ENCODE data around the gene PLCB4.

Gene PLCB4

GRCh38 chr20:9507544-9508239 lies 438.8 kb downstream of the PLCB4 start:
- no peak for DNase-seq

- no peak for DNase-seq
These were observed 439.4 kb downstream of the PLCB4 start for GRCh38 chr20:9508240-9508661.

- DNase-seq: no peak
These were observed 439.9 kb downstream of the PLCB4 start for GRCh38 chr20:9508696-9509178.

- DNase-seq: no peak
These were observed 440.4 kb downstream of the PLCB4 start for GRCh38 chr20:9509246-9509645.

- no peak for DNase-seq
These were observed 442.0 kb downstream of the PLCB4 start for GRCh38 chr20:9510911-9511310.

- DNase-seq: no peak
These were observed 445.2 kb downstream of the PLCB4 start for GRCh38 chr20:9514072-9514460.

- no peak for DNase-seq
These were observed 445.8 kb downstream of the PLCB4 start, which contains the start of gene LAMP5 for GRCh38 chr20:9514461-9515213. Gene LAMP5, plus strand, starts transcription at chr20:9514590. Its CDS starts 263 bp downstream, at chr20:9514853.

- DNase-seq: no peak
These were observed 446.3 kb downstream of the PLCB4 start for GRCh38 chr20:9515214-9515585.

- DNase-seq: no peak
These were observed 446.9 kb downstream of the PLCB4 start for GRCh38 chr20:9515741-9516233.

GRCh38 chr20:9516234-9516871 lies 447.5 kb downstream of the PLCB4 start:
- DNase-seq: no peak

GRCh38 chr20:9517297-9518162 lies 448.6 kb downstream of the PLCB4 start:
- DNase-seq: no peak

GRCh38 chr20:9518576-9519175 lies 449.8 kb downstream of the PLCB4 start:
- no peak for DNase-seq

GRCh38 chr20:9520086-9520485 lies 451.2 kb downstream of the PLCB4 start:
- no peak for DNase-seq

- DNase-seq: no peak
These were observed 454.7 kb downstream of the PLCB4 start for GRCh38 chr20:9523636-9524035.
